ENCODE data around the gene SLC41A2. TPM values are rescaled to one million over a fixed set of nuclear protein-coding genes. Genes with fewer than 3 reads are reported as not detected.

Gene SLC41A2
- total and polyA plus RNA-seq, 9 of the 15 experiments (the other 6 are each of a cell fraction or from before 2014, with no cell fraction given) = 0.01 to 0.89 (median 0.16) TPM; not detected in 1

- Histone ChIP-seq H4K20me1 (replicated peaks; ENCODE audit: control insufficient read depth, insufficient read depth, low read length) (no peaks in the 10 kb centered on the region), H3K4me3 (no peak overlapping the region), H3K9ac (ENCODE audit: insufficient read depth in 1 of 2, low read depth in 2 of 2, low read length in 2 of 2) (no peak overlapping the region), H3K27me3 (ENCODE audit: control insufficient read depth in 2 of 2, insufficient read depth in 2 of 2, low read length in 2 of 2) (no peaks in the 10 kb centered on the region), H3K4me1 (replicated peaks in 1 of 2; ENCODE audit: control insufficient read depth in 2 of 2, insufficient read depth in 2 of 2, low read length in 2 of 2) (no peaks in the 10 kb centered on the region), H3K9me3 (replicated peaks; ENCODE audit: control insufficient read depth, insufficient read depth, low read depth, low read length) (no peaks in the 10 kb centered on the region), H3K36me3 (ENCODE audit: control insufficient read depth, insufficient read depth, low read length) (peaks cover 93% of the 10 kb centered on the region; the same call in 2 of the 3 replicates), H3K4me2 (ENCODE audit: insufficient read depth, low read length) (no peak overlapping the region), H3K27ac (ENCODE audit: extremely low read depth, low read depth, low read length) (no peak overlapping the region), H2AFZ (ENCODE audit: low read depth, low read length) (no peak overlapping the region), H3K79me2 (ENCODE audit: control insufficient read depth, insufficient read depth, low read length) (no peaks in the 10 kb centered on the region), H3K9me1 (ENCODE audit: control insufficient read depth, insufficient read depth, low read length) (no peaks in the 10 kb centered on the region)
- FAIRE-seq = no peak
- CTCF ChIA-PET (ENCODE audit: low intra/inter-chr PET ratio) = no interaction called here
- intact Hi-C loops (cut with micrococcal nuclease) = no loop called here
- no peak for DNase-seq (ENCODE audit: extremely low read depth in 1 of 4, low spot score in 3 of 4)
- TF ChIP-seq BHLHE40 (IDR thresholded peaks at IDR 0.05; ENCODE audit: low read length) (no peak), ZNF644 (tag; IDR thresholded peaks at IDR 0.05; ENCODE audit: low read depth) (no peak), POLR3G (IDR thresholded peaks at IDR 0.05; ENCODE audit: extremely low read depth, insufficient read length, insufficient replicate concordance) (no peak), ATF6 (CRISPR knock-in tag; IDR thresholded peaks at IDR 0.05) (no peak), PATZ1 (CRISPR knock-in tag; IDR thresholded peaks at IDR 0.05; ENCODE audit: borderline replicate concordance) (no peak), ZFP36 (IDR thresholded peaks at IDR 0.05; ENCODE audit: low read depth, low read length, partially characterized antibody) (no peak), RAD51 (IDR thresholded peaks at IDR 0.05; ENCODE audit: borderline replicate concordance, low read depth) (no peak), SIX5 (IDR thresholded peaks at IDR 0.05; ENCODE audit: borderline replicate concordance in 1 of 2, insufficient read depth in 1 of 2, low read depth in 1 of 2, low read length in 2 of 2) (no peak), HNRNPK (IDR thresholded peaks at IDR 0.05; ENCODE audit: low read depth, low read length, poor library complexity, severe bottlenecking) (no peak), EWSR1 (IDR thresholded peaks at IDR 0.05; ENCODE audit: borderline replicate concordance, low read depth, partially characterized antibody) (no peak)
- 81% methylated on average over 7 of the region's 7 CpGs for WGBS (ENCODE audit: insufficient coverage, low coverage, missing lambda C conversion rate)
- in situ Hi-C loops (cut with MboI) = no loop called here
- BruUV-seq (replicated peaks) = no TSS peak
- ATAC-seq = no peak
- POLR2A ChIA-PET = no interaction called here
Observed at GRCh38 chr12:104999347-104999685, 41.2 kb upstream of the SLC41A2 start.

Measured in K562 (cell line).